HG03457 (cell line): ENCODE results near the gene SEZ6L.

Experiments
- ATAC-seq: cut with Tn5 transposase; IDR thresholded peaks from one replicate; pipeline ENCODE4 v1.9.1; 2021; ENCODE audit warnings: moderate number of reproducible peaks; ENCODE audit not compliant: unreplicated experiment

Gene SEZ6L

GRCh38 chr22:26169315-26170111, at the start of gene SEZ6L:
TSS of gene SEZ6L (plus strand) at chr22:26169462. CDS start at chr22:26169670, 208 bp downstream.
- ATAC-seq: no peak

- no peak for ATAC-seq
These were observed 46.3 kb upstream of the SEZ6L start for GRCh38 chr22:26122920-26123468.

GRCh38 chr22:26124991-26125725, 44.1 kb upstream of the SEZ6L start:
- ATAC-seq: no peak

GRCh38 chr22:26127126-26127525, 42.1 kb upstream of the SEZ6L start:
- no peak for ATAC-seq

GRCh38 chr22:26127556-26127955, 41.7 kb upstream of the SEZ6L start:
- ATAC-seq: no peak

- ATAC-seq: no peak
These were observed 37.6 kb upstream of the SEZ6L start for GRCh38 chr22:26131589-26132154.

- no peak for ATAC-seq
These were observed 34.5 kb upstream of the SEZ6L start for GRCh38 chr22:26134654-26135330.

GRCh38 chr22:26135806-26136205, 33.5 kb upstream of the SEZ6L start:
- ATAC-seq: no peak

GRCh38 chr22:26139310-26139709, 30.0 kb upstream of the SEZ6L start:
- ATAC-seq: no peak

- no peak for ATAC-seq
These were observed 27.4 kb upstream of the SEZ6L start for GRCh38 chr22:26141831-26142230.

GRCh38 chr22:26143806-26144325, 25.4 kb upstream of the SEZ6L start:
- no peak for ATAC-seq

GRCh38 chr22:26159886-26160285, 9.4 kb upstream of the SEZ6L start:
- no peak for ATAC-seq

GRCh38 chr22:26161746-26162145, 7.5 kb upstream of the SEZ6L start:
- no peak for ATAC-seq

GRCh38 chr22:26162926-26163325, 6.3 kb upstream of the SEZ6L start:
- no peak for ATAC-seq

GRCh38 chr22:26164174-26164573, 5.1 kb upstream of the SEZ6L start:
- ATAC-seq: no peak

- ATAC-seq: no peak
These were observed 871 bp upstream of the SEZ6L start for GRCh38 chr22:26168330-26168851.

- no peak for ATAC-seq
These were observed 335 bp upstream of the SEZ6L start for GRCh38 chr22:26168939-26169314.

GRCh38 chr22:26170112-26170492, 840 bp downstream of the SEZ6L start:
- no peak for ATAC-seq

GRCh38 chr22:26170795-26171580, 1.7 kb downstream of the SEZ6L start:
- ATAC-seq: no peak
